GM19099 (cell line): ENCODE measurements around the gene DUSP9.

Source experiments
- POLR2A ChIP-seq: IDR thresholded peaks from 3 replicates; pipeline ENCODE4 v1.6.1; 2011; ENCODE audit warnings: low read depth; ENCODE audit not compliant: insufficient read length; ENCODE audit errors: extremely low read depth

The DUSP9 gene

GRCh38 chrX:153631346-153631745 is 15.7 kb upstream of the DUSP9 start:
- no peak for TF ChIP-seq POLR2A

GRCh38 chrX:153631907-153632594 is 15.0 kb upstream of the DUSP9 start:
- no peak for TF ChIP-seq POLR2A

- no peak for TF ChIP-seq POLR2A
Observed at GRCh38 chrX:153632595-153632946, 14.4 kb upstream of the DUSP9 start.

GRCh38 chrX:153633048-153633447 is 14.0 kb upstream of the DUSP9 start:
- no peak for TF ChIP-seq POLR2A

- no peak for TF ChIP-seq POLR2A
Observed at GRCh38 chrX:153633607-153634180, 13.3 kb upstream of the DUSP9 start.

GRCh38 chrX:153634236-153634635 is 12.8 kb upstream of the DUSP9 start:
- TF ChIP-seq POLR2A: no peak

- no peak for TF ChIP-seq POLR2A
Observed at GRCh38 chrX:153634832-153635231, 12.2 kb upstream of the DUSP9 start.

GRCh38 chrX:153635388-153635787 is 11.6 kb upstream of the DUSP9 start:
- no peak for TF ChIP-seq POLR2A

- no peak for TF ChIP-seq POLR2A
Observed at GRCh38 chrX:153635788-153636668, 11.0 kb upstream of the DUSP9 start.

- no peak for TF ChIP-seq POLR2A
Observed at GRCh38 chrX:153636716-153637115, 10.3 kb upstream of the DUSP9 start.

- no peak for TF ChIP-seq POLR2A
Observed at GRCh38 chrX:153637121-153638040, 9.6 kb upstream of the DUSP9 start.

GRCh38 chrX:153638041-153638371 is 9.0 kb upstream of the DUSP9 start:
- TF ChIP-seq POLR2A: no peak

GRCh38 chrX:153638436-153639176 is 8.4 kb upstream of the DUSP9 start:
- TF ChIP-seq POLR2A: no peak

- no peak for TF ChIP-seq POLR2A
Observed at GRCh38 chrX:153639177-153640044, 7.6 kb upstream of the DUSP9 start.

GRCh38 chrX:153640045-153640686 is 6.8 kb upstream of the DUSP9 start:
- no peak for TF ChIP-seq POLR2A
